A673 (cell line): ENCODE measurements around the gene LMBR1.

ENCODE experiments used
- CTCF ChIP-seq: fragments of 300-800, 200-600 bp; sonication (generic); conservative IDR thresholded peaks from 2 replicates; pipeline ENCODE4 v1.5.1; 2017; ENCODE audit warnings: low read depth, mild to moderate bottlenecking, antibody characterized with exemption, low read length, moderate library complexity, mixed read lengths
- EZH2 ChIP-seq: fragments of 200-600 bp; sonication (generic); IDR thresholded peaks from 2 replicates; pipeline ENCODE4 v1.6.1; 2017; ENCODE audit warnings: borderline replicate concordance, low read depth, mild to moderate bottlenecking, mixed read lengths, antibody characterized with exemption, low read length; ENCODE audit not compliant: poor library complexity, severe bottlenecking

- TF ChIP-seq CTCF (no peak), EZH2 (no peak)
Measured at GRCh38 chr7:156940421-156941122, 47.6 kb upstream of the LMBR1 start.
